HG03457 (cell line): ENCODE data around the gene EID2B.

ENCODE experiments used
- ATAC-seq: cut with Tn5 transposase; IDR thresholded peaks from one replicate; pipeline ENCODE4 v1.9.1; 2021; ENCODE audit warnings: moderate number of reproducible peaks; ENCODE audit not compliant: unreplicated experiment

EID2B gene

DNA sequence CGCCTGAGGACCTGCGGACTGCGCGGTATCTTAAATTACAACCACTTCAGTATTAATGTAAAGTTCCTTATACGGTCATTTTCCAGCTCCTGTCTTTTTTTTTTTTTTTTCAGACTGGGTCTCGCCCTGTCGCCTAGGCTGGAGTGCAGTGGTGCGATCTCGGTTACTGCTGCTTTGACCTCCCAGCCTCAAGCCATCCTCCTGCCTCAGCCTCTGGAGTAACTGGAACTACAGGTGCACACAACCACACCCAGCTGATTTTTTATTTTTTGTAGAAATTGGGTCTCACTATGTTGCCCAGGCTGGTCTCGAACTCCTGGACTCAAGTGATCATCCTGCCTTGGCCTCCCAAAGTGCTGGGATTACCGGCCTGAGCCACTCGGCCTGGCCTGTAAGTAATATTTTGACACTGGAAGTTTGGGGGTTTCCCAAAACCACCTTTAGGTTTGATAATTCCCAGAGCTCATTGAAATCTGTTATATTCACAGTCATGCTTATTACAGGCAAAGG lies 406 bp upstream of the EID2B start:
- ATAC-seq, result no peak

DNA sequence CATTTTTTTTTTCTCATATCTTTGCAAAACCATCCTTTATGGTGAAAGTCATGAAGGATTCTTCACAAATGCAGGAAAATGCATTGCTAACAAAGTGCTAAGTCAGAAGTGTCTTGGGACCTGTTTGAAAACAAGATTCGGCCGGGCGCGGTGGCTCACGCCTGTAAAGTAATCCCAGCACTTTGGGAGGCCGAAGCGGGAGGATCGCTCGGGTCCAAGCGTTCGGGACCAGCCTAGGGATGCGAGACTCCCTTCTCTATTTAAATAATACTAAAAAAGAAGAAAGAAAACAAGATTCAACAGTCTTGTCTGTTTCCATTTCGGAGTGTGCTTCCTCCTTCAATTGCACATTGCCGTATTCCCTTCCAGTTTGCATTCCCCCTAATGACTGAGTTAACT lies 819 bp downstream of the EID2B start:
- ATAC-seq, result no peak

GRCh38 chr19:39525205-39525604 lies 7.4 kb downstream of the EID2B start:
- no peak for ATAC-seq

DNA sequence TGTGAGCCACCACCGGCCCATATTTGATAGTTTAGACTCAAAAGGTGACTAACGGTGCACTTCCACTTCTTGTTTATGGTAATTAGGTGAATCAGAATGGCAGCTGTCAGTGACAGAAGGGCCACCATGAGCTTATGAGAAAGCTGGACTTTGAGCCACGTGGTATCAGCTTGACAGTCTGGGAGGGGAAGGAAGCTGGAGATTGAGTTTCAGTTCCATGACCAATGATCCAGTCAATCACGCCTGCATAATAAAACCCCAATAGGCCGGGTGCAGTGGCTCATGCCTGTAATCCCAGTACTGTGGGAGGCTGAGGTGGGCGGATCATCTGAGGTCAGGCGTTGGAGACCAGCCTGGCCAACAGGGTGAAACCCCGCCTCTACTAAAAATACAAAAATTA lies 8.2 kb downstream of the EID2B start:
- ATAC-seq, result no peak

- no peak for ATAC-seq
These were observed 11.8 kb downstream of the EID2B start for GRCh38 chr19:39520541-39521484.

DNA sequence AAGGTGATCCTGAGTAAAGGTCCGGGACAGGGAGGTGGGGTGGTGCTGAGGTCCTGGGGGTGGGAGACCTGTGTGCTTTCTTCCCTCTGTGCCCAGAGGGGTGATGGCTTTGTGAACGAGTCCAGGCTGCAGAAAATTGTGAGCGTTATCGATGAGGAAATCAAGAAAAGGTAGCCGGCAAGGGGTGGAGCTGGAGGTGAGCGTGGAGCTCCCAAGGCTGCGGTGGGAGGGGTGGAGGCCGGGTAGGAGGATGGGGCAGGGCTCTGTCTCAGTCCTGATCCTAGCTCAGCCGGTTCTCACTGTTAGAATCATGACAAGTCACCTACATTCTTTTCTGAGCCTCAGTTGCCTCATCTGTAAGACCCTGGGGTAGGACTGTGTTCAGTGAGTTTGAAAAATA lies 13.7 kb downstream of the EID2B start:
- ATAC-seq, result no peak

- ATAC-seq, result no peak
These were observed 14.2 kb downstream of the EID2B start for GRCh38 chr19:39518458-39518857.

DNA sequence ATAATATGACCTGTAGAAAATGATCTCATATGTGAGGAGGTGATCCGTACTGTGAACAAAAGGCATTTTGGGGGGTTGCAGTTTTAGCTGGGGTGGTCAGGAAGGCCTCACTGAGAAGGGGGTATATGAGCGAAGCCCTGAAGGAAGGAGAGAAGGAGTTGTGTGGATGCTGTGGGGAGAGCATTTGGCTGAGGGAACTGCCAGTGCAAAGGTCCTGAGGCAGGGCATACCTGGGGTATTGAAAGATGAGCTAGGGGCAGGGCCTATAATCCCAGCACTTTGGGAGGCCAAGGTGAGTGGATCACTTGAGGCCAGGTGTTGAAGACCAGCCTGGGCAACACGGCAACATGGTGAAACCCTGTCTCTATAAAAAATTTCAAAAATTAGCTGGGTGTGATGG lies 15.2 kb downstream of the EID2B start:
- ATAC-seq, result no peak

DNA sequence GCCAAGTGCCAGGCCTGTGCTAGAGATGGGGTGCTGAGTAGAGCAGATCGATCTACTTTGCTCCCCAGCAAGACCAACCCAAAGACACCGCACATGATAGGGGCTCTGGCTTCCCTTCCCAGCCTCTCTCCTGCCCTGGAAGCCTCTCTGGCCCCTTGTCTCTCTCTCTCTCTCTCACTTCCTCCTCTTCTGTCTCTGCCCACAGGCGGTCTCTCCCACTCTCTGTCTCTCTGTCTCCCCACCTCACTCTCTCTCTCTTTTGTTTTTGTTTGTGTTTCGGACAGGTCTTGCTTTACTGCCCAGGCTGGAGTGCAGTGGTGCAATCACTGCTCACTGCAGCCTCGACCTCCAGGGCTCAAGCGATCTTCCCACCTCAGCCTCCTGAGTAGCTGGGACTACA lies 16.4 kb downstream of the EID2B start:
- ATAC-seq, result no peak

DNA sequence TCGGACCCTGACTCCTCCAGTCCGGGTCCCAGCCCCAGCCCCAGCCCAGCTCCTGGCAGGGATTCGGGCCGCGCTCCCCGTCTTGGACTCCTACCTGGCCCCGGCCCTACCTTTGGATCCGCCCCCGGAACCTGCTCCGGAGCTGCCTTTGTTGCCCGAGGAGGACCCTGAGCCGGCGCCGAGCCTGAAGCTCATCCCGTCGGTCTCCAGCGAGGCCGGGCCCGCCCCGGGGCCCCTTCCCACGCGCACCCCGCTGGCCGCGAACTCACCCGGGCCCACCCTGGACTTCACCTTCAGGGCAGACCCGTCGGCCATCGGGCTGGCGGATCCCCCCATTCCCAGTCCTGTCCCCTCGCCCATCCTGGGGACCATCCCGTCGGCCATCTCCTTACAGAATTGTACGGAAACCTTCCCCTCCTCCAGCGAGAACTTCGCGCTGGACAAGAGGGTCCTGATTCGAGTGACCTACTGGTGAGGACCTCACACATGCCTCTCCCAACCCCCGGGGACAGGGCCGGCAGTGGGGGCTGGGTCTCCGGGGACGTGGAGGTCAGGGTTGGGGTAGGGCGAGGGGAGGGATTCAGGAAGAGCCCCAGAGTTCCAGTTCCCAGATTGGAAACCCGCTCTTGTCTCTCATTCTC lies 17.0 kb downstream of the EID2B start:
- no peak for ATAC-seq

DNA sequence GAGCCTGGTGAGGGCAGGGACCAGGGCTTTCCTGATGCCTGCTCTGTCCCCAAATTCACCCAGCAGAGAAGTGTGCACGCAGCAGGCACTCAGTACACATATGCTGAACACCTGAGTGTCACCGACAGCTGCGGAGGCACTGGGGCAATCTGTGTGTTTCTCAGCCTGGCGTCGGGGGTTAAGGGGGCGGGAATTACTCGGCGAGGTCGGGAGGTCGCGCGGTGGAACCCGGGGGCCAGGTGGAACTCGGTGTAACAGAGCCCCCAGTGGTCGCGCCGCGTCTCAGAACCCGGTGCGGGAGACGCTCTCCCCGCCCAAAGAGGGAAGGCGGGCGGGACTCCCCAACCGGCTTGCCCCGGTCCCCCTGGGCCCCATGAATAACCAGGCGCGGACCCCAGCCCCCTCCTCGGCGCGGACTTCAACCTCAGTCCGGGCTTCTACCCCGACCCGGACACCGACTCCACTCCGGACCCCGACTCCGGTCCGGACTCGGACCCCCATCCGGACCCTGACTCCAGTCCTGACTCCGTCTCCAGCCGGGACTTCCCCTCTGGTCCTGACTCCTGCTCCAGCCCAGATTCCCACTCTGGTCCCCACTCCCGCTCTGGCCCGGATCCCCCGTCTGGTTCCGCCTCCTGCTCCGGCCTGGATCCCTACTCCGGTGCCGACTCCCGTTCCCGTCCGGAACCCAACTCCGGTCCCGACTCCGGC lies 17.7 kb downstream of the EID2B start, which contains the start of gene SELENOV:
TSS of gene SELENOV (plus strand) at position 300 of the 711 bp plus-strand sequence. CDS start at position 374, 74 bp downstream.
- ATAC-seq, result no peak

- no peak for ATAC-seq
These were observed 19.7 kb downstream of the EID2B start for GRCh38 chr19:39512988-39513387.

DNA sequence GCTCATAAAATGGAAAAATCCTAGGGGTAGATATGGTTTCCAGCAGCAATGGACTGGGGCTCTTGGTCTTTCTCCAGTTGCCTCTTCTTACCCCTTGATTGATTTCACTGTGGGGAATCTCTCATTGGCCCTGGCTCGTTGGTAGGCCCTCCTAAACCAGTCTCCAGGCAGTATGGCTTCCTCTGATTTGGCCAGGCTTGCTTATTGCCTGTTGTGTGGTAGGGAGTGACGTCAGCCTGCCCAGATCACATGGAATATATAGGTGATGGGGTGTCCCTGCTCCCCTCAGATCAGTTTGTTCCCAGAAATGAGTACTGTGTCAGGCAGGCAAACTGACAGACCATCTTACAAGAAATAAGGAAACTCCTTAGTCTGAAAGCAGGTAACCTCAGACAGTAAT lies 23.4 kb downstream of the EID2B start:
- ATAC-seq, result no peak

DNA sequence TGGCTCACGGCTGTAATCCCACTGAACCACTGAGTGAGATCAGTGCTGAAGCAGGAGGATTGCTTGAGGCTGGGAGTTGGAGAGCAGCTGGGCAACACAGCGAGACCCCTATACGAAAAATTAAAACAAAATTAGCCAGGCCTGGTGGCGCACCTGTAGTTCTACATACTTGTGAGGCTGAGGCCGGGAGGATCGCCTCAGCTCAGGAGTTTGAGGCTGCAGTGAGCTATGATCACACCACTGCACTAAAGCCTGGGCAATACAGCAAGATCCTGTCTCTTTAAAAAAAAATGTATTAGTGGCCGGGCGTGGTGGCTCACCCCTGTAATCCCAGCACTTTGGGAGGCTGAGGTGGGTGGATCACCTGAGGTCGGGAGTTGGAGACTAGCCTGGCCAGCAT lies 24.0 kb downstream of the EID2B start:
- ATAC-seq, result no peak

GRCh38 chr19:39507715-39508364 lies 24.8 kb downstream of the EID2B start:
- ATAC-seq, result no peak

DNA sequence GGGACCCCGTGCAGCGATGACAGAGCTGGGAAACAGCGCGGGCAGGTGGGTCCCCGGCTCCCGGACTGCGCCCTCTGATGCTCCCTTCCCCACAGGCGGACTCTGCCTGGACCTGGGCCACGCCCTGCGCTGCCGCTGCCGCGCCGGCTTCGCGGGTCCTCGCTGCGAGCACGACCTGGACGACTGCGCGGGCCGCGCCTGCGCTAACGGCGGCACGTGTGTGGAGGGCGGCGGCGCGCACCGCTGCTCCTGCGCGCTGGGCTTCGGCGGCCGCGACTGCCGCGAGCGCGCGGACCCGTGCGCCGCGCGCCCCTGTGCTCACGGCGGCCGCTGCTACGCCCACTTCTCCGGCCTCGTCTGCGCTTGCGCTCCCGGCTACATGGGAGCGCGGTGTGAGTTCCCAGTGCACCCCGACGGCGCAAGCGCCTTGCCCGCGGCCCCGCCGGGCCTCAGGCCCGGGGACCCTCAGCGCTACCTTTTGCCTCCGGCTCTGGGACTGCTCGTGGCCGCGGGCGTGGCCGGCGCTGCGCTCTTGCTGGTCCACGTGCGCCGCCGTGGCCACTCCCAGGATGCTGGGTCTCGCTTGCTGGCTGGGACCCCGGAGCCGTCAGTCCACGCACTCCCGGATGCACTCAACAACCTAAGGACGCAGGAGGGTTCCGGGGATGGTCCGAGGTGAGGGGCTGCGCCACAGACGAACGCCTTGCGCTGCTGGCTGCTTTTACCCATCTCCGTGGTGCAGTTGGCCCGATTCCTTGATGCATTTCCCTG lies 25.5 kb downstream of the EID2B start:
- ATAC-seq, result no peak

DNA sequence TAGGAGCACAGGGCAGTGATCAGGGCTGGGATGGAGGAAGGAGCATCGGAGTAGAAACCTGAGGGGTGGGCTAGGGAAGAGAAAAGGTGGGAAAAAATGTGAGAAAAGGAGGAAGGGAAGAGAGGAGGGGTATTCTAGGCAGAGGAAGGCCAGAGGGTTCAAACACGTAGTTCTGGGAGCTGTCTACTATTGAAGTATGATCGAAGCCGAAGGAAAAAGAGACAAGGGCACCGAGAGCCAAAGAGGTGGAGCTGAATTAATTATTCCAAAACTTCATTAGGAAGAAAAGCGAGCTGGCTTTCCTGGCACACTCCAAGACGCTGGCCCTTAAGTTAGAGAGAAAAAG lies 26.1 kb downstream of the EID2B start:
- ATAC-seq, result no peak

- ATAC-seq, result no peak
These were observed 29.8 kb downstream of the EID2B start for GRCh38 chr19:39502640-39503417.

DNA sequence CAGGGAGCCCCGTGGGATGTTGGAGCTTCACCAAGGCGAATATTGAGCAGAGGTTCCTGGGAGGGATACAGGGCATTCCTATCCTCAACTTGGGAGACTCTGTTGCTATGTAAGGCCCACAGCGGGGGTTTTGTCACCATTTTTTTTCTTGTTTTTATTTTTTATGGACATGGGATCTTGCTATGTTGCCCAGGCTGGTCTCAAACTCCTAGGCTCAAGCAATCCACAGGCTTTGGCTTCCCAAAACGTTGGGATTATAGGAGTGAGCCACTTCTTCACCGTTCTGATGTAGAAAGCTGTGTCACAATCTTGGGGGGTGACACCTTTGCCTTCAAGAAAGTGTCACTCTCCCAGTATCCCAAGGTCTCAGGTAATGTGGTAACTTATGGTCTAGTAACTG lies 31.3 kb downstream of the EID2B start:
- no peak for ATAC-seq
